ENCODE results near the gene ZNF823. TPM values are rescaled to one million over a fixed set of nuclear protein-coding genes. Genes with fewer than 3 reads are reported as not detected.

The ZNF823 gene
- polyA plus RNA-seq, 2 donors = 6.6 to 9.5 TPM

- Histone ChIP-seq H3K27ac (ENCODE audit: low read depth in 2 of 2, low read length in 1 of 2) (no peak overlapping the region), H3K27me3 (ENCODE audit: control insufficient read depth in 1 of 2, insufficient read depth in 2 of 2, low read length in 2 of 2) (no peaks in the 10 kb centered on the region), H3K36me3 (ENCODE audit: control insufficient read depth in 2 of 2, insufficient read depth in 2 of 2, low read length in 1 of 2) (no peaks in the 10 kb centered on the region), H3K9me3 (ENCODE audit: control insufficient read depth in 2 of 2, insufficient read depth in 1 of 2, low read depth in 1 of 2, low read length in 1 of 2) (no peaks in the 10 kb centered on the region), H3K4me3 (ENCODE audit: low read depth in 1 of 2, low read length in 2 of 2) (no peak overlapping the region), H3K4me1 (ENCODE audit: control insufficient read depth in 2 of 2, insufficient read depth in 2 of 2, low read length in 1 of 2) (no peaks in the 10 kb centered on the region)
- WGBS, 2 donors = 54 to 74% methylated on average over 1 of the region's 1 CpG
These were observed 8.5 kb upstream of the ZNF823 start for GRCh38 chr19:11747277-11747676.

- no peaks in the 10 kb centered on the region for H3K4me1 ChIP-seq (ENCODE audit: control insufficient read depth in 2 of 2, insufficient read depth in 2 of 2, low read length in 1 of 2)
- no peaks in the 10 kb centered on the region for H3K9me3 ChIP-seq (ENCODE audit: control insufficient read depth in 2 of 2, insufficient read depth in 1 of 2, low read depth in 1 of 2, low read length in 1 of 2)
- H3K27ac ChIP-seq (ENCODE audit: low read depth in 2 of 2, low read length in 1 of 2) = no peak overlapping the region
- no peaks in the 10 kb centered on the region for H3K27me3 ChIP-seq (ENCODE audit: control insufficient read depth in 1 of 2, insufficient read depth in 2 of 2, low read length in 2 of 2)
- H3K4me3 ChIP-seq (ENCODE audit: low read depth in 1 of 2, low read length in 2 of 2) = no peak overlapping the region
- H3K36me3 ChIP-seq (ENCODE audit: control insufficient read depth in 2 of 2, insufficient read depth in 2 of 2, low read length in 1 of 2) = no peaks in the 10 kb centered on the region
These were observed 7.1 kb upstream of the ZNF823 start for GRCh38 chr19:11745869-11746268.

- Histone ChIP-seq H3K27me3 (ENCODE audit: control insufficient read depth in 1 of 2, insufficient read depth in 2 of 2, low read length in 2 of 2) (no peaks in the 10 kb centered on the region), H3K9me3 (ENCODE audit: control insufficient read depth in 2 of 2, insufficient read depth in 1 of 2, low read depth in 1 of 2, low read length in 1 of 2) (no peaks in the 10 kb centered on the region), H3K27ac (ENCODE audit: low read depth in 2 of 2, low read length in 1 of 2) (peak overlapping the region; percentile 92 to 97), H3K36me3 (ENCODE audit: control insufficient read depth in 2 of 2, insufficient read depth in 2 of 2, low read length in 1 of 2) (no peaks in the 10 kb centered on the region), H3K4me1 (ENCODE audit: control insufficient read depth in 2 of 2, insufficient read depth in 2 of 2, low read length in 1 of 2) (peaks cover 2% of the 10 kb centered on the region in 2 donors), H3K4me3 (ENCODE audit: low read depth in 1 of 2, low read length in 2 of 2) (peak overlapping the region; percentile 67 to 98)
- WGBS, 2 donors = 1% methylated on average over 50 to 52 of the region's 52 CpGs
These were observed 591 bp downstream of the ZNF823 start for GRCh38 chr19:11737964-11738745.

- Histone ChIP-seq H3K27me3 (ENCODE audit: control insufficient read depth in 1 of 2, insufficient read depth in 2 of 2, low read length in 2 of 2) (no peaks in the 10 kb centered on the region), H3K4me1 (ENCODE audit: control insufficient read depth in 2 of 2, insufficient read depth in 2 of 2, low read length in 1 of 2) (peaks cover 2% of the 10 kb centered on the region in 2 donors), H3K36me3 (ENCODE audit: control insufficient read depth in 2 of 2, insufficient read depth in 2 of 2, low read length in 1 of 2) (no peaks in the 10 kb centered on the region), H3K4me3 (ENCODE audit: low read depth in 1 of 2, low read length in 2 of 2) (peak overlapping the region in 1 of 2 donors; percentile 18), H3K27ac (ENCODE audit: low read depth in 2 of 2, low read length in 1 of 2) (peak overlapping the region; percentile 26 to 33), H3K9me3 (ENCODE audit: control insufficient read depth in 2 of 2, insufficient read depth in 1 of 2, low read depth in 1 of 2, low read length in 1 of 2) (no peaks in the 10 kb centered on the region)
- 24 to 33% methylated on average over 2 of the region's 2 CpGs for WGBS, 2 donors
These were observed 2.0 kb downstream of the ZNF823 start for GRCh38 chr19:11736696-11737095.

- 59 to 65% methylated on average over 1 of the region's 1 CpG for WGBS, 2 donors
- Histone ChIP-seq H3K4me1 (ENCODE audit: control insufficient read depth in 2 of 2, insufficient read depth in 2 of 2, low read length in 1 of 2) (peaks cover 2% of the 10 kb centered on the region in 2 donors), H3K36me3 (ENCODE audit: control insufficient read depth in 2 of 2, insufficient read depth in 2 of 2, low read length in 1 of 2) (no peaks in the 10 kb centered on the region), H3K27ac (ENCODE audit: low read depth in 2 of 2, low read length in 1 of 2) (peak overlapping the region in 1 of 2 donors; percentile 46), H3K9me3 (ENCODE audit: control insufficient read depth in 2 of 2, insufficient read depth in 1 of 2, low read depth in 1 of 2, low read length in 1 of 2) (no peaks in the 10 kb centered on the region), H3K4me3 (ENCODE audit: low read depth in 1 of 2, low read length in 2 of 2) (no peak overlapping the region), H3K27me3 (ENCODE audit: control insufficient read depth in 1 of 2, insufficient read depth in 2 of 2, low read length in 2 of 2) (no peaks in the 10 kb centered on the region)
These were observed 3.4 kb downstream of the ZNF823 start for GRCh38 chr19:11735375-11735774.

GRCh38 chr19:11729586-11729985, 9.2 kb downstream of the ZNF823 start:
- Histone ChIP-seq H3K4me1 (ENCODE audit: control insufficient read depth in 2 of 2, insufficient read depth in 2 of 2, low read length in 1 of 2) (no peaks in the 10 kb centered on the region), H3K36me3 (ENCODE audit: control insufficient read depth in 2 of 2, insufficient read depth in 2 of 2, low read length in 1 of 2) (peaks cover 0 to 3% of the 10 kb centered on the region in 2 donors), H3K4me3 (ENCODE audit: low read depth in 1 of 2, low read length in 2 of 2) (no peak overlapping the region), H3K9me3 (ENCODE audit: control insufficient read depth in 2 of 2, insufficient read depth in 1 of 2, low read depth in 1 of 2, low read length in 1 of 2) (no peaks in the 10 kb centered on the region), H3K27ac (ENCODE audit: low read depth in 2 of 2, low read length in 1 of 2) (peak overlapping the region in 1 of 2 donors; percentile 44), H3K27me3 (ENCODE audit: control insufficient read depth in 1 of 2, insufficient read depth in 2 of 2, low read length in 2 of 2) (no peaks in the 10 kb centered on the region)
- WGBS, 2 donors = 70 to 89% methylated on average over 4 of the region's 4 CpGs

- no peak overlapping the region for H3K4me3 ChIP-seq (ENCODE audit: low read depth in 1 of 2, low read length in 2 of 2)
- H3K9me3 ChIP-seq (ENCODE audit: control insufficient read depth in 2 of 2, insufficient read depth in 1 of 2, low read depth in 1 of 2, low read length in 1 of 2) = peaks cover 6 to 8% of the 10 kb centered on the region in 2 donors
- H3K27me3 ChIP-seq (ENCODE audit: control insufficient read depth in 1 of 2, insufficient read depth in 2 of 2, low read length in 2 of 2) = no peaks in the 10 kb centered on the region
- H3K27ac ChIP-seq (ENCODE audit: low read depth in 2 of 2, low read length in 1 of 2) = no peak overlapping the region
- 96 to 98% methylated on average over 10 of the region's 10 CpGs for WGBS, 2 donors
- H3K36me3 ChIP-seq (ENCODE audit: control insufficient read depth in 2 of 2, insufficient read depth in 2 of 2, low read length in 1 of 2) = peaks cover 5 to 12% of the 10 kb centered on the region in 2 donors
- H3K4me1 ChIP-seq (ENCODE audit: control insufficient read depth in 2 of 2, insufficient read depth in 2 of 2, low read length in 1 of 2) = no peaks in the 10 kb centered on the region
These were observed 16.3 kb downstream of the ZNF823 start for GRCh38 chr19:11722414-11722813.

GRCh38 chr19:11721681-11722080, 17.1 kb downstream of the ZNF823 start:
- Histone ChIP-seq H3K9me3 (ENCODE audit: control insufficient read depth in 2 of 2, insufficient read depth in 1 of 2, low read depth in 1 of 2, low read length in 1 of 2) (peaks cover 6 to 8% of the 10 kb centered on the region in 2 donors), H3K4me3 (ENCODE audit: low read depth in 1 of 2, low read length in 2 of 2) (no peak overlapping the region), H3K36me3 (ENCODE audit: control insufficient read depth in 2 of 2, insufficient read depth in 2 of 2, low read length in 1 of 2) (peaks cover 5 to 12% of the 10 kb centered on the region in 2 donors), H3K27me3 (ENCODE audit: control insufficient read depth in 1 of 2, insufficient read depth in 2 of 2, low read length in 2 of 2) (no peaks in the 10 kb centered on the region), H3K4me1 (ENCODE audit: control insufficient read depth in 2 of 2, insufficient read depth in 2 of 2, low read length in 1 of 2) (no peaks in the 10 kb centered on the region), H3K27ac (ENCODE audit: low read depth in 2 of 2, low read length in 1 of 2) (no peak overlapping the region)
- 85 to 97% methylated on average over 5 of the region's 5 CpGs for WGBS, 2 donors

GRCh38 chr19:11710313-11710712, 28.4 kb downstream of the ZNF823 start:
- Histone ChIP-seq H3K4me1 (ENCODE audit: control insufficient read depth in 2 of 2, insufficient read depth in 2 of 2, low read length in 1 of 2) (no peaks in the 10 kb centered on the region), H3K9me3 (ENCODE audit: control insufficient read depth in 2 of 2, insufficient read depth in 1 of 2, low read depth in 1 of 2, low read length in 1 of 2) (no peaks in the 10 kb centered on the region), H3K36me3 (ENCODE audit: control insufficient read depth in 2 of 2, insufficient read depth in 2 of 2, low read length in 1 of 2) (no peaks in the 10 kb centered on the region), H3K4me3 (ENCODE audit: low read depth in 1 of 2, low read length in 2 of 2) (no peak overlapping the region), H3K27me3 (ENCODE audit: control insufficient read depth in 1 of 2, insufficient read depth in 2 of 2, low read length in 2 of 2) (no peaks in the 10 kb centered on the region), H3K27ac (ENCODE audit: low read depth in 2 of 2, low read length in 1 of 2) (no peak overlapping the region)
- WGBS, 2 donors = 73 to 82% methylated on average over 10 of the region's 10 CpGs

- WGBS, 2 donors = 55 to 61% methylated on average over 3 of the region's 3 CpGs
These were observed 30.3 kb downstream of the ZNF823 start for GRCh38 chr19:11708457-11708856.

More at GRCh38 chr19:11708457-11708856, 30.3 kb downstream of the ZNF823 start:
- Histone ChIP-seq H3K9me3 (ENCODE audit: control insufficient read depth in 2 of 2, insufficient read depth in 1 of 2, low read depth in 1 of 2, low read length in 1 of 2) (no peaks in the 10 kb centered on the region), H3K4me1 (ENCODE audit: control insufficient read depth in 2 of 2, insufficient read depth in 2 of 2, low read length in 1 of 2) (no peaks in the 10 kb centered on the region), H3K4me3 (ENCODE audit: low read depth in 1 of 2, low read length in 2 of 2) (no peak overlapping the region), H3K27ac (ENCODE audit: low read depth in 2 of 2, low read length in 1 of 2) (no peak overlapping the region), H3K27me3 (ENCODE audit: control insufficient read depth in 1 of 2, insufficient read depth in 2 of 2, low read length in 2 of 2) (no peaks in the 10 kb centered on the region), H3K36me3 (ENCODE audit: control insufficient read depth in 2 of 2, insufficient read depth in 2 of 2, low read length in 1 of 2) (no peaks in the 10 kb centered on the region)

All from esophagus (tissue), 2 donors.